ENCODE measurements around the gene EFTUD2. TPM values are rescaled to one million over a fixed set of nuclear protein-coding genes. Genes with fewer than 3 reads are reported as not detected.

The EFTUD2 gene
- total and polyA plus RNA-seq, 10 donors, result 39.0 to 140 (median 102) TPM

DNA sequence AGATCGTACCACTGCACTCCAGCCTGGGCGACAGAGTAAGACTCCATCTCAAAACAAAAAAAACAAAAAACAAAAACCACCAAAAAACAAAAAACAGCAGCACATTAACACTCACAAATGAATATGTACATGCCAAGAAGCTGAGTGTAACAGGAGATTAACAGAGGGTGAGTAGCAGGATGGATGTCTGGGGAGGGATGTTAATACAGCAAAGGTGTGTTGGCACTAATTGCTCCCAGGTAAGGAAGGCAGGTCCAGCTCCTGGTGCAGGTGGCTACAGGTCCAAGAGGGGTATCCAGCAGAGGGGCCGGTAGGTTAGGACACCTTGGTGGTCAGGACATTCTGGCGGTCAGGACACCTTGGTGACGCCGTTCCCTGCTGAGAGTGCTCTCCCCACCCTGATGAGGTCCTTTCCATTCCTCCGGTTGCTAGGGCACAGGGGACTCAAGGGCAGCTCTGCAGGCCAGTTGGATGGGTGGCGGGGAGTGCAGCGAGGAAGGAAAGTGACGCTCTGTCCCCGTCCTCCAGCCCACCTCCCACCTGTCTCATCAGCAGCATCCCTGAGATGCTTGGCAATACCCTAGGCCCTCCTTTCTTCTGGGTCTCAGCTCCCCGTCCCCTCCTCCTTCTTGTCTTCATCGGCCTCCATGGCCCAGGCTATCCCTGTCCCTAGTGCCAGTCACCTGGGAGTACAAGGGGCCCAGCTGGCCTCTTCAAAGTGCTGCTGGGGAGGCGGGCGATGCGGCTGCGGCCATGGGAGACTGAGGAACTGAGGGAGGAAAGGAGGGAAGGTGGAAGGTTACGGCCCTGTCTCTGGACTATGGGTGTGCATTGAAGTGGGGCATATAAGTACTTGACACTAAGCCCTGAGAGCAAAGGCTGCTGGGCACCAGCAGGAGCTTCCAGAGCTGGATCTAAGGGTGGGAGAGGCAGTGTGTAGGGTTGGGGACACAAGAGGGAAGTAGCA lies 26.8 kb upstream of the EFTUD2 start:
- intact Hi-C loops (cut with DNase I; ENCODE audit: low total_unique reads), result no loop called here
- peak; percentile 41 for DNase-seq
- Histone ChIP-seq H3K36me3 (peaks cover 0 to 57% (median 0%) of the 10 kb centered on the region in 6 donors), H3K4me3 (no peak overlapping the region), H3K4me1 (peaks cover 0 to under 1% (median 0%) of the 10 kb centered on the region in 6 donors), H3K9me3 (no peaks in the 10 kb centered on the region), H3K27me3 (replicated peaks in 1 of 7) (peaks cover 0 to 23% (median 0%) of the 10 kb centered on the region in 7 donors), H3K27ac (no peak overlapping the region)
- TF ChIP-seq CTCF (IDR thresholded peaks at IDR 0.05 in 8 of 11, conservative IDR thresholded peaks at IDR 0.05 in 3 of 11) (no peak), POLR2A (IDR thresholded peaks at IDR 0.05) (no peak), POLR2AphosphoS5 (IDR thresholded peaks at IDR 0.05) (no peak)
- WGBS, 5 donors, result 93 to 97% (median 96%) methylated on average over 17 to 18 of the region's 18 CpGs

DNA sequence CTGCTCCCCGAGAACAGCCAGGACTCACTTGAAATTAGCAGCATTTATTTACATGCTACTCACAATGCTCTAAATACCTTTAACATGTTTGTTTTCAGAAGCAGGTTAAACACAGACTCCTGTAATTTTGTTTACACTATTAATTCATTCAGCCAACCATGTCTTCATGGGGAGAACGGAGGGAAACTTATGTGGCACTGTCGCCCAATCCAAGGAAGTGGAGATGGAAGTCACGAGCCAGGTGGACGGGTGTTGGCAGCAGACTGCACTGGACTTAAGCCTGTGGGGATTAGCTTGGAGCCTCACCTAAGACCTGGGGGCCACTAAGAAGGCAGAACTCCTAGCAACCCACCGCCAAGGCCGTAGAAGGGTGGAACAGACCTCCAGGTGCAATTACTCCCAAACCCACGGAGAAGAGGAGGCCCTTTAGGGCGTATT lies 24.9 kb upstream of the EFTUD2 start:
- 81 to 89% (median 87%) methylated on average over 9 of the region's 9 CpGs for WGBS, 5 donors
- H3K36me3 ChIP-seq, result peaks cover 0 to 39% (median 0%) of the 10 kb centered on the region in 6 donors
- TF ChIP-seq CTCF (IDR thresholded peaks at IDR 0.05 in 8 of 11, conservative IDR thresholded peaks at IDR 0.05 in 3 of 11) (no peak), POLR2AphosphoS5 (IDR thresholded peaks at IDR 0.05) (no peak), POLR2A (IDR thresholded peaks at IDR 0.05) (no peak)
- peak; percentile 30 for DNase-seq
- H3K4me1 ChIP-seq, result peaks cover 0 to 12% (median 6%) of the 10 kb centered on the region in 6 donors
- H3K27ac ChIP-seq, result no peak overlapping the region
- H3K27me3 ChIP-seq (replicated peaks in 1 of 7), result peaks cover 0 to 32% (median 0%) of the 10 kb centered on the region in 7 donors
- no peak overlapping the region for H3K4me3 ChIP-seq
- intact Hi-C loops (cut with DNase I; ENCODE audit: low total_unique reads), result loop anchor here (5.0 kb wide), 1 partner anchor 98 kb away; no protein-coding TSS in a partner anchor
- H3K9me3 ChIP-seq, result no peaks in the 10 kb centered on the region

GRCh38 chr17:44922746-44923470 lies 23.7 kb upstream of the EFTUD2 start:
- 81 to 96% (median 83%) methylated on average over 7 to 19 of the region's 19 CpGs for WGBS, 5 donors
- TF ChIP-seq CTCF (IDR thresholded peaks at IDR 0.05 in 8 of 11, conservative IDR thresholded peaks at IDR 0.05 in 3 of 11), result no peak
- TF ChIP-seq POLR2A (IDR thresholded peaks at IDR 0.05), result no peak
- TF ChIP-seq POLR2AphosphoS5 (IDR thresholded peaks at IDR 0.05), result no peak
- Histone ChIP-seq H3K27ac (no peak overlapping the region), H3K36me3 (peaks cover 0 to 26% (median 0%) of the 10 kb centered on the region in 6 donors), H3K4me3 (no peak overlapping the region), H3K4me1 (peaks cover 0 to 12% (median 6%) of the 10 kb centered on the region in 6 donors), H3K9me3 (no peaks in the 10 kb centered on the region), H3K27me3 (replicated peaks in 1 of 7) (peaks cover 0 to 32% (median 0%) of the 10 kb centered on the region in 7 donors)
- peak; percentile 51 for DNase-seq
- intact Hi-C loops (cut with DNase I; ENCODE audit: low total_unique reads), result loop anchor here (5.0 kb wide), 1 partner anchor 99 kb away; no protein-coding TSS in a partner anchor
